Immature natural killer cell (primary cell): ENCODE measurements around the gene PSD2. TPM values are rescaled to one million over a fixed set of nuclear protein-coding genes. Genes with fewer than 3 reads are reported as not detected.

Source experiments
- DNase-seq, 3 donors: peaks; one replicate each; pipeline ENCODE4 v3.0.0; 2022; ENCODE audit warnings: mixed read lengths in 1 of 3
- H3K27ac Mint-ChIP-seq, 6 donors: one replicate each; pipeline ENCODE4 v1.8.0; 2020; ENCODE audit warnings: mixed read lengths in 6 of 6, mild to moderate bottlenecking in 5 of 6, inconsistent platforms in 4 of 6, moderate library complexity in 3 of 6
- H3K27me3 Mint-ChIP-seq, 3 donors: one replicate each; pipeline ENCODE4 v1.8.0; 2020 to 2021; ENCODE audit warnings: low read depth in 3 of 3, mild to moderate bottlenecking in 3 of 3, mixed read lengths in 3 of 3, moderate library complexity in 3 of 3, inconsistent platforms in 1 of 3
- H3K36me3 Mint-ChIP-seq, 3 donors: one replicate each; pipeline ENCODE4 v1.8.0; 2020; ENCODE audit warnings: mixed read lengths in 3 of 3, inconsistent platforms in 2 of 3, mild to moderate bottlenecking in 2 of 3
- H3K4me1 Mint-ChIP-seq, 2 donors: one replicate each; pipeline ENCODE4 v1.8.0; 2020; ENCODE audit warnings: inconsistent platforms in 2 of 2, mild to moderate bottlenecking in 2 of 2, mixed read lengths in 2 of 2, moderate library complexity in 1 of 2
- H3K4me3 Mint-ChIP-seq, 5 donors: one replicate each; pipeline ENCODE4 v1.8.0; 2020; ENCODE audit warnings: mild to moderate bottlenecking in 5 of 5, mixed read lengths in 5 of 5, inconsistent platforms in 3 of 5, moderate library complexity in 3 of 5
- H3K9me3 Mint-ChIP-seq, 6 donors: one replicate each; pipeline ENCODE4 v1.8.0; 2020; ENCODE audit warnings: mild to moderate bottlenecking in 6 of 6, mixed read lengths in 6 of 6, inconsistent platforms in 4 of 6, moderate library complexity in 3 of 6
- polyA plus RNA-seq, 3 donors: library from polyadenylated mRNA; unstranded; fragments of 300-500 nt; fragmentation: Illumina TruSeq; gene quantifications; one replicate each; pipeline ENCODE4 v1.2.3, GENCODE V29; 2021

The PSD2 gene
- polyA plus RNA-seq, 3 donors from 2014 or later = 0.14 TPM; not detected in 2

DNA sequence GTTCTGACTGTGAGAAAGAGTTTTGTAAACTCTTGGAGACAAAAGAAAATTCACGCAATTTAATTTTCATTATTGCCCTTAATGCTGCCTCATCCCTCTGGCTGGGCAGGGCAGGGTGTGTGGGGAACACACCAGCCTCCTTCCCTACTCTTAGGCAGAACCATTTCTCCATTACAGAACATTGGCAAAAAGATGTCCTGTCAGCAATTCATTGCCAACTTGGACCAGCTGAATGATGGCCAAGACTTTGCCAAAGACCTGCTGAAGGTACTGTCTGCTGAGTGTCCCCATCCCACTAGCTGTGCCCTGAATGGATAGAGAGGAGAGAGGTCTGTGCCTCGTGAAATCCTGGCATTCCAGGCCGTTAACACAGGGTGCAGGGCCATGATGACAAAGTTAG is 37.9 kb downstream of the PSD2 start:
- Mint-ChIP-seq H3K9me3 (no peaks in the 10 kb centered on the region), H3K27ac (no peak overlapping the region), H3K4me1 (no peaks in the 10 kb centered on the region), H3K36me3 (peaks cover 0 to 4% (median 4%) of the 10 kb centered on the region in 3 donors), H3K27me3 (peaks cover 2 to 10% (median 7%) of the 10 kb centered on the region in 3 donors), H3K4me3 (no peak overlapping the region)
- DNase-seq = no peak

DNA sequence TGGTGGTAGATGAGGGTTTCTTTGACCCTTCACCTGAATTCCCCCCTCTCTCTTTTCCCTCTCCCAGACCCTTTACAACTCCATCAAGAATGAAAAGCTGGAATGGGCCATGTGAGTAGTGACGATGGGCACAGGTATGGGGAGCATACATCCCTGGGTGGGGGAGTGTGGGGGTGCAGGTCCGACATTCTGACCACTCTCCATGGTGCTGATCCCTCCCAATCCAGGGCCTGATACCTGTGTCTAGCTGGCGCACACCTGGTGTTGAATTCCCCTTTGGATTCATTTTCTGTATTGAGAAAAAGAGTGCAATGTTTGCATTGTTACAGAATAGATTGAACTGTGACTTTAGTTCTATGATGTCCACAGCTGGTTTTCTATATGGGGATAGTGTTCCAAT is 40.0 kb downstream of the PSD2 start:
- no peak for DNase-seq

DNA sequence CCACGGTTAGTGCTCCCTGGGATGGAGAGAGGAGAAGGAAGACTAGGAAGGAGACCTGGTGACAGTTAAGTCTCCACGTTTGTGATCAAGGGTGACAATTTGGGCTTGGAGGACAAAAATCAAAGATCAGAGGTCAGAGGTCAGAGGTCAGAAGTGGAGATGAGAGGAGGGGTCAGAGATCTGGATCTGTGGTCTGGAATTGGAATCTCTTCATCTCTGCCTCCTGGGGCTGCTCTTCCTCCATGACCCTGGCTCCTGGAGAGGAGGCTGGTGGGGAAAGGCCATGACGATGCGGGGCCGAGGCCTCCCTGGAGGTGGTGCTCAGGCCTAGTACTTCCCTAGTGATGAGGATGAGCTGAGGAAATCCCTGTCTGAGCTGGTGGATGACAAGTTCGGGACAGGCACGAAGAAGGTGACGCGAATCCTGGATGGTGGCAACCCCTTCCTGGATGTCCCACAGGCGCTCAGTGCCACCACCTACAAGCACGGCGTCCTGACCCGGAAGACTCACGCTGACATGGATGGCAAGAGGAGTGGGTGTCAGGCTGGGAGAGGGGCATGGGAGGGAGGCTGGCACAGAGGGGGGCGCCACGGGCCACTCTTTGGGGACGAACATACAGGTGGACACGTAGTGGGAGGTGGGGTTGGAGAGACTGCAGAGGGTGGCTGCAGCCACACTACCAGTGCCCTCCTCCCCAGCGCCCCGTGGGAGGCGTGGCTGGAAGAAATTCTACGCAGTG is 41.0 kb downstream of the PSD2 start:
- Mint-ChIP-seq H3K27ac (no peak overlapping the region), H3K9me3 (no peaks in the 10 kb centered on the region), H3K36me3 (peaks cover 0 to 7% (median 4%) of the 10 kb centered on the region in 3 donors), H3K27me3 (peaks cover 0 to 11% (median 7%) of the 10 kb centered on the region in 3 donors), H3K4me1 (no peaks in the 10 kb centered on the region), H3K4me3 (no peak overlapping the region)
- DNase-seq = no peak

More for the DNA sequence above, 40.0 kb downstream of the PSD2 start:
- no peaks in the 10 kb centered on the region for H3K9me3 Mint-ChIP-seq
- no peaks in the 10 kb centered on the region for H3K4me1 Mint-ChIP-seq
- no peak overlapping the region for H3K4me3 Mint-ChIP-seq
- peaks cover 2 to 11% (median 7%) of the 10 kb centered on the region in 3 donors for H3K27me3 Mint-ChIP-seq
- no peak overlapping the region for H3K27ac Mint-ChIP-seq
- peaks cover 0 to 4% (median 4%) of the 10 kb centered on the region in 3 donors for H3K36me3 Mint-ChIP-seq

DNA sequence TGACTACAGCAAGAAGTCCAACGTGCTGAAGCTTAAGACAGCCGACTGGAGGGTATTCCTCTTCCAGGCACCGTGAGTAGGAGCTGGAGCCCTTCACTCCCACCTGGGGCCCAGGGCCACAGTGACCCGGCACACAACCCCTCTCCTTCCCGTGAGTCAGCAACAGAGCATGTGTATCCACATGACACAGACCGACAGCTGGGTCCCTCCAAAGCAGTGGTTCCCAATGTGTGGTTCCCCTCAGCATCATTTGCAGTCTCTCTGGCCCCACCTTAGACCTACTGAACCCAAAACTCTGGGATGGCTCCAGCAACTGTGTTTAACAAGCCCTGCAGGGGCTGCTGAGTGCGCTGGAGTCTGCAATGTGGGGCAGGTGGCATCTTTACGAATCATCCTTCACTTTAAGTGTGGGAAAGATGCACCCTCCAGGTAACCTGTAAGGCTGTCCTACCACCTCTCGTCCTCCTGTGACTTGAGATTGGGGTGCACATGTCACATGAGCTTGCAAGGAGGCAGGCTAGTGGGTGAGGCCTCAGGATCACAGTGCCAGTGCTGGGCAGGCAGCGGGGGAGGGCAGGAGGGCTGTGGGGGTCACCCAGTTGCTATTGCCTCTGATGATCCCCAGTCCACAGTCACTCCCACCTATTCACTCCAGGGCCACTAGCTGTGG is 42.2 kb downstream of the PSD2 start:
- Mint-ChIP-seq H3K36me3 (peaks cover 0 to 7% (median 7%) of the 10 kb centered on the region in 3 donors), H3K27ac (no peak overlapping the region), H3K9me3 (no peaks in the 10 kb centered on the region), H3K4me3 (no peak overlapping the region), H3K4me1 (no peaks in the 10 kb centered on the region), H3K27me3 (peaks cover 0 to 11% (median 4%) of the 10 kb centered on the region in 3 donors)
- DNase-seq = no peak

DNA sequence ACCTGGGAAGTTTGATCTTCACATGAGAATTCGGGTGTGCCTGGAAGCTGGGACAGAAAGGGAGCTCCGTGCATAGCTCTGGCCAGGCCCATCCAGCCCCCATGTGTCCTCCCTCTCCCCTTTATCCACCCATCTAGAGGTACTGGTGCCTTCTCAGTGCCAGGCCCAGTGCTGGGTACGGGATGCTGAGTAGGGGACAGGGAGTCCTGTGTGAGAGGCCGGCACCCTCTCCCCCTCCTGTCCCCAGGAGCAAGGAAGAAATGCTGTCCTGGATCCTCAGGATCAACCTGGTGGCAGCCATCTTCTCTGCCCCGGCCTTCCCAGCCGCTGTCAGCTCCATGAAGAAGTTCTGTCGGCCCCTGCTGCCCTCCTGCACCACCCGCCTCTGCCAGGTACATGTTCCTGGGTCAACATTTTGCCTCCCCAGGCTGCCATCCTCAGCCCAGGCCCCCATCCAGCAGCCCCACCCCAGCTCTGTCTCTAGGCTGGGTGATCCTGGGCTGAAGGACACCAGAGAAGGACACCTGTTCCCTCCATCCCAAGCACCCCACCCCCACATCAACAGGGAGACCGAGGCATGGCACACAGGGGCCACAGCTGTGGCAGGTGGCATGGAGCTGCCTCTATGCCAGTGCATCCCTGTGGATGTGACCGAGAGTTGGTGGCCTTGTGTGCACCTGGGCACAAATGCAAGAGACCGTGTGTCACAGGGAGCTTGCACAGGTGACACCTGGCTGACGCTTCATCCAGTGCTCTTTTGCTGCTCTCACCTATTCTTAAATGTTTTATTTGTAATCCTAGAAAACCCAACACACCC is 43.0 kb downstream of the PSD2 start:
- Mint-ChIP-seq H3K27ac (no peak overlapping the region), H3K9me3 (no peaks in the 10 kb centered on the region), H3K27me3 (peaks cover 0 to 11% (median 0%) of the 10 kb centered on the region in 3 donors), H3K36me3 (peaks cover 0 to 7% (median 7%) of the 10 kb centered on the region in 3 donors), H3K4me3 (no peak overlapping the region), H3K4me1 (no peaks in the 10 kb centered on the region)
- no peak for DNase-seq

DNA sequence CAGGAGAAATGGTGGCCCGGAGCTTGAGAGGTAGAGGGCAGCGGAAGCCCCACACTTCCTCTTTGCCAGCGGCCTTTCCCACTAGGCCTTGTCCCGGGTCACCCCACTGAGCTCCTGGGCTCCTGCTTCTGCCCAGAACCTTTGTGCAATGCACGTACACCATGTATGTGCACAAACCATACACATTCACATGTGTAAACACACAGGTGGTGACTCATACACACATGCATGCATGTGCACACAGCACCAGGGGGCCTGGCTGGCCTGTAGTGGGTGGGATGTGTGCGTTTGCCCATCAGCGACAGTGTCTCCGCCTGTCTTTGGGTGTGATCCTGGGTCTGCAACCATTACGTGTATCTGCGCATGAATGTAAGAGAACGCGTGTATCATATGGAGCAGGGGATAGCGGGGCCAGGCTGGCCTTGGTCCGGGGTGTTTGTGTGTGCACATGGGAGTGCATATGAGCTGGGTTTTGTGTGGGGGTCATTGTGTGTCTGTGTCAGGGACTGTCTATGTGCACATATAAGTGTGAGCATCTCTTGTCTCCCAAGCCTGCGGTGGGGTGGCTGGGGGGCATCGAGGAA is 43.7 kb downstream of the PSD2 start:
- Mint-ChIP-seq H3K4me3 (no peak overlapping the region), H3K27ac (no peak overlapping the region), H3K4me1 (no peaks in the 10 kb centered on the region), H3K36me3 (peaks cover 0 to 7% (median 7%) of the 10 kb centered on the region in 3 donors), H3K27me3 (peaks cover 0 to 11% (median 0%) of the 10 kb centered on the region in 3 donors), H3K9me3 (no peaks in the 10 kb centered on the region)
- no peak for DNase-seq

DNA sequence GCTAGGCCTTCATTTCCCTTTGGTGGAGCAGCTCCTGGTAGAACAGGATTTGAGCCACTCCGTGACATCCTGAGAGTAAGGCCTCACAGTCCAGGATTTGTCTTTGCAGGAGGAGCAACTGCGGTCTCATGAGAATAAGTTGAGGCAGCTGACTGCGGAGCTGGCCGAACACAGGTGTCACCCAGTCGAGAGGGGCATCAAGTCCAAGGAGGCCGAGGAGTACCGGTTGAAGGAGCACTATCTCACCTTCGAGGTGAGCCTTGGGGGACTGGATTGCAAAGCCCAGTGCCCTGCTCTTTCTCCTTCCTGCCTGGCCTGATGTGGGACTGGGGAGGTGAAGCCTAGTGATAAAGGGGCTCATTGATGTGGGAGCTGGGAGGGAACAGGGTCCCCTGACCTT is 44.3 kb downstream of the PSD2 start:
- peaks cover 0 to 7% (median 7%) of the 10 kb centered on the region in 3 donors for H3K36me3 Mint-ChIP-seq
- H3K9me3 Mint-ChIP-seq = no peaks in the 10 kb centered on the region
- DNase-seq = no peak
- no peak overlapping the region for H3K27ac Mint-ChIP-seq
- peaks cover 0 to 3% of the 10 kb centered on the region in 2 donors for H3K4me1 Mint-ChIP-seq
- H3K4me3 Mint-ChIP-seq = no peak overlapping the region
- H3K27me3 Mint-ChIP-seq = peaks cover 0 to 13% (median 0%) of the 10 kb centered on the region in 3 donors

DNA sequence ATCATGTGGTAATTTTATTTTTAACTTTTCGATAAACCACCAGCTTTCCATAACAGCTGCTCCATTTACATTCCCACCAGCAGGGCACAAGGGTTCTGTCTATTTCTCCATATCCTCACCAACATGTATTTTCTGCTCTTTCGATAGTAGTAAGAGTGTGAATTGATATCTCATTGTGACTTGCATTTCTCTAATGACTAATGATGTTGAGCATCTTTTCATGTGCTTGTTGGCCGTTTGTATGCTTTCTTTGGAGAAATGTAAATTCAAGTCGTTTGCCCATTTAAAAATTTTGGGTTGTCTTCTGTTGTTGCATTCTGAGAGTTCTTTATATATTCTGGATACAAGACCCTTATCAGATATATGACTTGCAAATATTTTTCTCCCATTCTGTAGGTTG is 45.9 kb downstream of the PSD2 start:
- DNase-seq = no peak
- Mint-ChIP-seq H3K27me3 (peaks cover 0 to 12% (median 0%) of the 10 kb centered on the region in 3 donors), H3K4me1 (peaks cover 0 to 3% of the 10 kb centered on the region in 2 donors), H3K9me3 (no peaks in the 10 kb centered on the region), H3K27ac (no peak overlapping the region), H3K36me3 (peaks cover 0 to 3% (median 3%) of the 10 kb centered on the region in 3 donors), H3K4me3 (no peak overlapping the region)

DNA sequence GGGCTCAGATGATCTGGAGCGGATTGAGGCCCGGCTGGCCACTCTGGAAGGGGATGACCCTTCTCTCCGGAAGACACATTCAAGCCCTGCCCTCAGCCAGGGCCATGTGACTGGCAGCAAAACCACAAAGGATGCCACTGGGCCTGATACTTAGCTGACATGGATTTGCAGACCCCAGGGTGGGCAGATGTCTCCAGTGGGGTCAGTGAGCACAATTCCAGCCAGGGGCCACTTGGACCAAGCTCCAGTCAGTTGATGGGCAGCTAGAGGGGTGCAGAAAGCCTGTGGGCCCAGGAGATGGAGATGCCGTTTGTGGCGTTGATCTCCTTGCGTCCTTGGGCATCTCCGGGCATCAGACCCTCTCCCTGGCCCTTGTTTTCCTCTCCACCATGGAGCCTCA is 46.7 kb downstream of the PSD2 start:
- H3K27ac Mint-ChIP-seq = no peak overlapping the region
- no peak for DNase-seq
- H3K27me3 Mint-ChIP-seq = peaks cover 0 to 8% (median 0%) of the 10 kb centered on the region in 3 donors
- H3K9me3 Mint-ChIP-seq = no peaks in the 10 kb centered on the region
- peaks cover 0 to 3% (median 3%) of the 10 kb centered on the region in 3 donors for H3K36me3 Mint-ChIP-seq
- no peak overlapping the region for H3K4me3 Mint-ChIP-seq
- peaks cover 2 to 4% of the 10 kb centered on the region in 2 donors for H3K4me1 Mint-ChIP-seq

DNA sequence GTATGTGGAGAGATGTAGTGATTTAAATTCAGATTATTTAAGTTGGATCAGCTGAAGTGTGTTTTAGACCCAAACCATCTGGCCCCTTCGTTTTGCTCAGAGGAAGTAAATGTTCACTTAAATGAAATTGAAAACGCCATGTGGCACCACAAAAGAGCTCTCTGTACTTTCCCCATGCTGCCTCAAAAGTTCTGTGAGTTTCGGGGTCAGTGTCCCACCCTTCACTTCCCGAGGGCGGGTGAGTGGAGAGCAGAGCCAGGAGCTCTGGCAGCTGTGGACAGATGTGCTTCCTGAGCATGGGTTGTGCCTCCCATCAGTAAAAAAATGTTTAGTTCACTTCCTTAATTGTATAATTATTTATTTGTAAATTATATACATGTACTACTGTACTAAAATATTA is 48.4 kb downstream of the PSD2 start:
- no peak overlapping the region for H3K4me3 Mint-ChIP-seq
- no peak overlapping the region for H3K27ac Mint-ChIP-seq
- peaks cover 0 to 3% (median 3%) of the 10 kb centered on the region in 3 donors for H3K36me3 Mint-ChIP-seq
- peaks cover 0 to 6% (median 0%) of the 10 kb centered on the region in 3 donors for H3K27me3 Mint-ChIP-seq
- peaks cover 10% of the 10 kb centered on the region in 2 donors for H3K4me1 Mint-ChIP-seq
- no peaks in the 10 kb centered on the region for H3K9me3 Mint-ChIP-seq
- DNase-seq = no peak

DNA sequence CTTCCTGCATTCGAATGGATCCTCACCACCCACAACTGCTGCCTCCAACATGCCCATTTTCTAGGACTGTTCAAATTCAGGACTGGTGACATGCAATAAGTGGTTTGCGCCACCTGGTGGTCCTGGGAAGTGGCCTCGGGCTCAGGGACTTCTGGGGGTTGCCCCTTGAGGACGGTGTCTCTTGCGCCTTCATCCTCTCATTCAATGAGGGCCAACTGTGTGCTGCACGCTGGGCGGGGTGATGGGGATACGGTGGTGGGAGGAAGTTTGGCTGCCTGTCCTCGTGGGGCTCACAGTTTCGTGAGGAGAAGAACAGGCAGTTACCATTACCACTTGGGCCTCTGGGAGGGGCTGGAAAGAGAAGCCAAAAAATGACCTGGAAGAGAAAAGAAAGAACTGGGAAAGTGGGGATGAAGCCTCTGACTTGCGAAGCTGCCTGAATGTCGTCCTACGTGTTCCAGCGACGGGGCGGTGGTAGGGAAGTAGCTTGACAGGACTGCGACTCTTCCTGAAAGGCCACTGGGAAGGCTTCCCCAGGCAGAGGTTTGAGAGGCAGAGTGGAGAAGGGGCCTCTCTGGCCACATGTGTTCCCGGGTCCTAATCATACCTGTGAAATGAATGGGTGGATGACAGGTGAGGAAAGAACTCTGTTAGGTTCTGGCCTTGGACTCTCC is 49.0 kb downstream of the PSD2 start:
- H3K36me3 Mint-ChIP-seq = peaks cover 0 to 3% (median 3%) of the 10 kb centered on the region in 3 donors
- no peak overlapping the region for H3K27ac Mint-ChIP-seq
- peaks cover 0 to under 1% (median 0%) of the 10 kb centered on the region in 6 donors for H3K9me3 Mint-ChIP-seq
- no peak overlapping the region for H3K4me3 Mint-ChIP-seq
- peaks cover 11 to 16% of the 10 kb centered on the region in 2 donors for H3K4me1 Mint-ChIP-seq
- peak; percentile 56 to 62 (median 57) for DNase-seq
- peaks cover 0 to 6% (median 0%) of the 10 kb centered on the region in 3 donors for H3K27me3 Mint-ChIP-seq

DNA sequence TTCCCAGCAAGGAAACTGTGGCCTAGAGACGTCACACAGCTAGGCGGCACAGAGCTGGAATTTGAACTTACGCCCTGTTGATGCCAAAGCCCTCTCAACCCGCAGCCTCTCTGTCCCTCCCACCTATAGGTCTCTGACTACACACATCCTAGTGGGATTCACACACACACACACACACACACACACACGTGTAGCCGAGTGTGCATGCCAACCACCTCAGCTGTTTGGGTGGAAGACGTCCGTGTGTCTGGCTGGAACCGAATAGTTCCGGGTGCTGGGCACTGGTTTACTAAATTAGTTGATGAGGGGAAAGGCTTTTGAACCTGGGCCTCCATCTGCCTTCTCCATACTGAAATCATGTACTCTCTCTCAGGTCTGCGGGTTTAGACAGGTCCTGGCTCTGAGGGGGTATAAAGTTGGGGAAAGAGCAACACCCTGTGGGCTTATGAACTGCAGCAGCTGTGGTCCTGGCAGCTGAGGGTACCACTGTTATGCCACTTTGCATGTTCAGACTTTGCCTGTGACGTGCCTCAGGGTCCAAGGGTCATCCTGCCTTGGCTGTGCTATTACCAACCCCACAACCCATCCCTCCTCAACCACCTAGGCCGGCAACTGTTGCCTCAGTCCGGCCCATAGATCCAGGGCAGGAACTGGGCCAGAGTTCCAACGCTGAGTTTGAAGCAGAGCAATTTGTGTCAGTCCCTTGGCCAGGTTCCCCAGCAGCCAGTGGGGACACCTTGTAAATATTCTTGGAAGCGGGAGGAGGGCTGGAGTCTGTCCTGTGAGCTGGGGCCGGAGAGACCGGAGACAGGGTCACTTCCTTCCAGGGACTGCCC is 50.5 kb downstream of the PSD2 start:
- Mint-ChIP-seq H3K4me1 (peaks cover 15 to 19% of the 10 kb centered on the region in 2 donors), H3K27ac (no peak overlapping the region), H3K4me3 (peak overlapping the region in 3 of 5 donors; percentile 12 to 67 (median 38)), H3K36me3 (peaks cover 0 to 3% (median 0%) of the 10 kb centered on the region in 3 donors), H3K27me3 (peaks cover 0 to 6% (median 0%) of the 10 kb centered on the region in 3 donors), H3K9me3 (peaks cover 0 to 1% (median 0%) of the 10 kb centered on the region in 6 donors)
- DNase-seq = no peak
